ENCODE measurements around the gene AFF2.

- TF ChIP-seq CTCF (IDR thresholded peaks at IDR 0.05), result no peak
- TF ChIP-seq POLR2A (IDR thresholded peaks at IDR 0.05), result no peak
- no peak for TF ChIP-seq POLR2AphosphoS5 (IDR thresholded peaks at IDR 0.05)
- TF ChIP-seq EP300 (IDR thresholded peaks at IDR 0.05; ENCODE audit: low read depth), result no peak
Measured at GRCh38 chrX:148698221-148698620, 197.8 kb downstream of the AFF2 start.
